ENCODE results near the gene ATP9B.

Gene ATP9B

GRCh38 chr18:79413025-79413424 lies 343.8 kb downstream of the ATP9B start:
- no peak for DNase-seq (ENCODE audit: low spot score)

- DNase-seq (ENCODE audit: low spot score), result no peak
Measured at GRCh38 chr18:79413426-79413825, 344.2 kb downstream of the ATP9B start.

GRCh38 chr18:79413901-79414300 lies 344.7 kb downstream of the ATP9B start:
- DNase-seq (ENCODE audit: low spot score), result no peak

- no peak for DNase-seq (ENCODE audit: low spot score)
Measured at GRCh38 chr18:79416022-79416676, 347.0 kb downstream of the ATP9B start.

- no peak for DNase-seq (ENCODE audit: low spot score)
Measured at GRCh38 chr18:79416677-79417052, 347.5 kb downstream of the ATP9B start.

GRCh38 chr18:79418236-79418635 lies 349.0 kb downstream of the ATP9B start:
- DNase-seq (ENCODE audit: low spot score), result no peak

GRCh38 chr18:79418642-79419041 lies 349.4 kb downstream of the ATP9B start:
- no peak for DNase-seq (ENCODE audit: low spot score)

- no peak for DNase-seq (ENCODE audit: low spot score)
Measured at GRCh38 chr18:79420033-79420745, 351.0 kb downstream of the ATP9B start.

GRCh38 chr18:79421275-79421857 lies 352.2 kb downstream of the ATP9B start:
- no peak for DNase-seq (ENCODE audit: low spot score)

GRCh38 chr18:79422022-79422782 lies 353.0 kb downstream of the ATP9B start:
- DNase-seq (ENCODE audit: low spot score), result no peak

GRCh38 chr18:79422783-79423165 lies 353.6 kb downstream of the ATP9B start:
- no peak for DNase-seq (ENCODE audit: low spot score)

- no peak for DNase-seq (ENCODE audit: low spot score)
Measured at GRCh38 chr18:79423211-79424007, 354.2 kb downstream of the ATP9B start.

GRCh38 chr18:79424008-79424565 lies 354.9 kb downstream of the ATP9B start:
- no peak for DNase-seq (ENCODE audit: low spot score)

GRCh38 chr18:79424880-79425568 lies 355.8 kb downstream of the ATP9B start:
- DNase-seq (ENCODE audit: low spot score), result no peak

GRCh38 chr18:79425569-79425886 lies 356.3 kb downstream of the ATP9B start:
- DNase-seq (ENCODE audit: low spot score), result no peak

- no peak for DNase-seq (ENCODE audit: low spot score)
Measured at GRCh38 chr18:79426376-79427300, 357.4 kb downstream of the ATP9B start.

GRCh38 chr18:79427368-79428225 lies 358.4 kb downstream of the ATP9B start:
- no peak for DNase-seq (ENCODE audit: low spot score)

Measured in CD4-positive, alpha-beta T cell treated with Interleukin-6 at 100 ng/mL for 8 hours (primary cell).